SIG-M5 treated with dmso at 0.1 percent for 504 hours (cell line): Measurements from ENCODE around the gene SHISA6.
"Not testable (repeated sequence)": the region's sequence is repeated elsewhere in the genome, so short reads cannot be mapped to it uniquely, and the experiment has no call there.

Experiments used
- DNase-seq: peaks from one replicate; lab custom pipeline; 2025; ENCODE audit not compliant: unreplicated experiment; lab: John Stamatoyannopoulos, UW

Gene SHISA6

DNA sequence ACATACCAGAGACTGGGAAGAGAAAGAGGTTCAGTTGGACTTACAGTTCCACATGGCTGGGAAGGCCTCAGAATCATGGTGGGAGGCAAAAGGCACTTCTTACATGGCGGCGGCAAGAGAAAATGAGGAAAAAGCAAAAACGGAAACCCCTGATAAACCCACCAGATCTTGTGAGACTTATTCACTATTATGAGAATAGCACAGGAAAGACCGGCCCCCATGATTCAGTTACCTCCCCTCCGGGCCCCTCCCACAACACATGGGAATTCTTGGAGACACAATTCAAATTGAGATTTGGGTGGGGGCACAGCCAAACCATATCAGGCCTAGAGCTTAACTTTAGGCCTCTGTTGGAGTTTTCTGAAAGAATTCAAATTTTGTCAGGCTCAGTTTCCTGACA lies 60.9 kb downstream of the SHISA6 start:
- not testable (repeated sequence) for DNase-seq

DNA sequence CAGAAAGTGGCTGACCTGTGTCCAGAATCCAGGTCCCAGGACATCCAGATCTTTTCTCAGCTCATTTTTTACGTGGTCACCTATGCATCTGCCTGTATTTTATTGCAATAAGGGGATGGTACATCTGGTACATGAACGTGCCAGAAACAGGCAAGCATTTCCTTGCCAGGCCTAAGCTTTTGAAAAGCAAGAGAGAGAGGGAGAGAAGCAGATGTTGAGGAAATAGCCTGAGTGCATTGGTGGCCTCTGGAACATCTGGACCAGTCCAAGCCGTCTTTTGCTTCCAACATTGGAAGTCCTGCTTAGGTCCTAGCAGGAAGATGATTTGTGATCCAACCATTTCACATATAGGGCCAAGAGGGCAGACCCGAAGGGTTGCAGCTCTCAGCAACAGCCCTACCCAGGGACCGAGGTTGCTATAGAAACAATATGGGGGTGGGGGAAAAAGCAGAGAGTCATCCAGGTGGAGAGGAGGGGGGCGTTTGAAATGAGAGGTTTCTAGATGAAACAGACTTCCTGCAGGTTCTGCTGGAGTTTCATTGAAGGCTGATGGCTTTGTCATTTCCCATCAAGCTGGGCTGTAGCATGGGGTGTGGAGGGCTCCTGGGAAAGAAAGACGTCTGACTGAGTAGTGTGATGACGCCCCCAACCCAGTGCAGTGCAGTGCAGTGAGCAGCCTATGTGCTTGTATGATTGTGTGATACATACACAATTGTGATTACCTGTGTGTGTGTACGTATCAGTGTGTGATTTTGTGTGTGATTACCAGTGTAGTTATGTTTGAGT lies 61.6 kb downstream of the SHISA6 start:
- DNase-seq, result no peak

DNA sequence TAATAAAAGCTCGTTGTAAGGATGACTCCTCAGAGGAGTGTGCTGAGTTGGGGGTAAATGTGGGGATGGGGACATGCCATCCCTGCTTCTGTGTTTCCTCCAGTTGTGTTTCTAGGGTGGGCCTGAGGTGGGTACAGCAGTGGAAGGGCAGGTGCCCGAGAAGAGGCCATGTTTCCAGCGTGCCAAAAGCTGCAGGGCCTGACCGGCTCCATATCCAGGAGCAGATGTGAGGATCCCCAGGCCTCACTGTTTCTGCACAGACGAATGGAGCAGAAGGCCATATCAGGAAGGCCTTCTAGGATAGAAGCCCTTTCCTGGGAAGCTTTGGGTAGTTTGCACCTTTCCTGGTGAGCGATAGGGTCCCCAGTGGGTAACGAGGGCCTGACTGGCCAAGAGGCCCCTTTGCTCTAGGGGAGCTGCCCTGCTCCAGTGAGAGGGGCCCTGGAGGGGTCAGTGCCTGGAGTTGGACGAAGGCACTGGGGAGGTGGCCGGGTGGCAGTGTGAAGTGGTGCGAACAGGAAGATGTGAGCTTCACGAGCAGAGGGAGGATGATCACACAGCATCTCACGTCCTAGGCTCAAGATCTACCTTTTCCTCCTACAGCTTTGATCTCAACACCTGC lies 62.9 kb downstream of the SHISA6 start:
- no peak for DNase-seq

DNA sequence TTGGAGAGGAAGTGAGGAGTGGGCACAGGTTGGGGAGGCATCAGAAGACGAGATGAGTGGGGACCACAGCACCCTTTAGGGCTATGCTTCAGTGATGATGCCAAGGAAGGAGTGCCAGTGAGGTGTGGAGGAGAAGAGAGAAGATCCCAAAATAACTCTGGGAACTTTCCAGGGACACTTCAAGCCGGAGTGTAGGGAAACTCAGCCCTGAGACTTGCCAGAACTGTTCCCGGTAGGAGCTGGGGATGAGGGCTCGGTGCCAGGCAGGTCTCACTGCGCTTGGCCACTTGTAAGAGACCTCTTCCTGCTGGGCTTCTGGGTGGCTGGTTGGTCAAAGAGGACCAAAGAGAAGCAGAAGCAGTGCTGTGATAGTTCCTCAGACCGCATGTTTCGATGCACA lies 63.6 kb downstream of the SHISA6 start:
- no peak for DNase-seq

DNA sequence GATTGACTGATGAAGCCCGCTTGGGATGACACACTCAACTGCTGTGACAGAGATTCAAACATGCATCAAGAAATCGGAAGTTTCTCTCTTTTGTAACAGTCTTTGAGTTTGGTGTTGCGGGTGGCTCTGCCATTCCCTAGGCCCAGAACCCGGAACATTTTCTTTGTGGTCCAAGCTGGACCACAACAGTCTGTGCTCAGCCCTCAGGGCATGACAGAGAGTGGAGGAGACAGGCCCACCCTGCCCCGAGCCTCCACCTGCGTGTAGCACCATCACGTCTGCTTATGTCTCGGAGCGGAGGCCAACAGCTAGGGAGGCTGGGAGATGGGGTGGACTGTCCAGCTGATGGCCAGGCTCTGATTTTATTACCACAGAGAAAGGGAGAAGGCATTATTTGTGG lies 64.5 kb downstream of the SHISA6 start:
- DNase-seq, result no peak

DNA sequence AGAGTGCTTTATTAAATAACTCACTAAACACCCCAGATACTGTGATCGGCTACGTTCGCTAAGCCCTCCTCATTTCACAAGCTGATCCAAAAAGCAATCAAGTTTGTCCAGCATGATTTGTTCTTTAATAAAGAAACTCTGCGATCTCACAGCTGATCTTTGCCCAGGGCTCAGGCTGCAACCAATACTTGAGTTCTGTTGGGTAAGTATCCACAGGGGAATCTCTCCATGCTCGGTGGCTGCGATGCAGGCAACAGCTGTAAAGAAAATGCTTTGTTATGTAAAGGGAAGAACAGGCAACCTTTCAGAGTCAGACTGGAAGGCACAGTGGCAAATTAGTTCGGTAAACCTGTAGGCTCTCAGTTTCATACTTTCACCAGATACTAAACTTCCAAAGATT lies 67.5 kb downstream of the SHISA6 start:
- DNase-seq, result no peak

DNA sequence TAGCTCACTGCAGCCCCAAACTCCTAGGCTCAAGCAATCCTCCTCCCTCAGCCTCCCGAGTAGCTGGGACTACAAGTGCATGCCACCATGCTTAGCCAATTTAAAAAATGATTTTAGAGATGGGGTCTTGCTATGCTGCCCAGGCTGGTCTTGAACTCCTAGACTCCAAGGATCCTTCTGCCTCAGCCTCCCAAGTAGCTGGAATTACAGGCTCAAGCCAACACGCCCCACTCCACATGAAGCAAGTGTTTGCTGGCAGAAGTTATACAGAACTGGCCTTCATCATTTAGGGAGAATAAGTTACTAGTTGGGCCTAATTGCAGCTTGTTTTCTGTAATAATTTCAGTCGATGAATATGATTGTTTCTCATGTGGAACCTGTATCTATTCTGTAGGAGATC lies 68.0 kb downstream of the SHISA6 start:
- DNase-seq, result no peak

DNA sequence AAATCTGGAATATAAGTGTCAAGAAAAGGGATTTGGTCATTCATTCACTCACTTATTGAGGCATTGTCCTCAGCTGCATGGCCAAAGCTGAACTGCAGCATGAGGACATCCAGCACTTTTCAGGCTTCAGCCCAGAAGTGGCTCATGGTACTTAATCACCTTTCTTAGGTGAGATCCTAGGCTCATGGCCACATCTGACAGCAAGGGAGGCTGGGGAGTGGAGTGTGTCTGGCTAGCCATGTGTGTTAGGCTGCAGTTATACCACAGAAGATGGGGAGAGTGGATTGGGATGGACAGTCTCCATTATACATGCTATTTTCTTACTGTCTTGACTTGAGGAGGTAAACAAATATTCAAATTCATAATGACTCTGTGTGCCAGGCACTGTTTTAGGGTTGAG lies 68.8 kb downstream of the SHISA6 start:
- DNase-seq, result no peak

DNA sequence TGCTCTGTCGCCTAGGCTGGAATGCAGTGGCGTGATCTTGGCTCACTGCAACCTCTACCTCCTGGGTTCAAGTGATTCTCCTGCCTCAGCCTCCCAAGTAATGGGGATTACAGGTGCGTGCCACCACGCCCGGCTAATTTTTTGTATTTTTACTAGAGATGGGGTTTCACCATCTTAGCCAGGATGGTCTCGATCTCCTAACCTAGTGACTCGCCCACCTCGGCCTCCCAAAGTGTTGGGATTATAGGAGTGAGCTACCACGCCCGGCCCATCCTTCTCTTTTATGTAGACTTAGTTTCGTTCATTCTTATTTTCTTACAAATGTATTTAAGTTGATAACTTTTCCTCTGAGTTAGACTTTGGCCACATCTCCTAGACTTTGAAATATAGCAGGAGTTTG lies 75.4 kb downstream of the SHISA6 start:
- DNase-seq, result not testable (repeated sequence)

DNA sequence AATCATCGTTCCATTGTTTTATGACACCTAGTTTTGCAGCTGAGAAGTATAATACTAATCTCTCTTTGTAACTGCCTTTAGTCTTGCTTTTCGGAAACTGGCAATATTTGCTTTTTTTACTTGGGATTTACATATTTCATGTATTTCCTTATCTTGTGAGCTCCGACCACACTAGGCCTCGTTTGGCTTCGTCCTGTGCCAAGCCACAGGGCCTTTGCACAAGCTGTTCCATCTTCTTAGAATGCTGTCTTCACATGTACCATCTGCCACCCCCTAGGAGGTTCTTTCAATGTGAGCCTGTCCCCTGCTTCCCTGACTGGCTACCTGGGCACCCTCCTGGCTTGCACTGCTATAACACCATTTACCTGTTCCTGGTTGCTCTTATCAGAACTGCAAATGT lies 77.2 kb downstream of the SHISA6 start:
- DNase-seq, result no peak

DNA sequence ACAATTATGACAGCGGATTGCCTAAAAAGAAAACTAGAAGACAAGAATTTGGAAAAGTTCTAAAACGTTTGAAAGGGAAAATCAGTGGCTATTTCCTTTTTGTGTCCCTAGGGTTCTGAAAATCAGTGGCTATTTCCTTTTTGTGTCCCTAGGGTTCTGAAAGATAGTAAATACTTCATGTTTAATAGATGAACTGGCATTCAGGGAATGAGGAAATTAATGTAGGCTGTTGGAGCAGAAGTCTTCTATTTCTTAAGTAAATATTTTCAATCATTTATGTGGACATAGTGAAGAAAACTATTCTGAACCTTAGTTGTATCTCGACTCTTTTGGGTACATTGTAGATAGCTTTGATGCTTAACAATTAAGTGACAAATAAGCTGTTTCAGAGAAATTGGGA lies 78.9 kb downstream of the SHISA6 start:
- no peak for DNase-seq

DNA sequence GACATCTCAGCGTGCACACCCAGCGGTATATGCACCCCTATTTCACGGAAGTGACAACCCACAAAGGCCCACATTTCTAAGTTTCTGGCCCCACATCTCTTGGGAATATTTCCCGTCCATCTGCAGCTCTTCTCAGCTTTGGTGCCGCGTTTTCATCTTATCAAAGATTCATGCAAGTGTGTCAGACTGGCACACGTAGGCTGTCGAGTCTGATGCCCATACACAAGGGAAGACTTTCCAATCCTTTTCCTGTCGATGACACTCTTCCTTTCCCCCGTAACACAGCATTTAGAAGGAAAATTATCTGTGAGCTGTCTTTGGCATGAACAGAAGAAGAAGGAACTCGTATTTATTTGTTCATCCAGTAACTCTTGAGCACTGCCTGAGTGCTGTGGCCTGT lies 83.0 kb downstream of the SHISA6 start:
- no peak for DNase-seq

DNA sequence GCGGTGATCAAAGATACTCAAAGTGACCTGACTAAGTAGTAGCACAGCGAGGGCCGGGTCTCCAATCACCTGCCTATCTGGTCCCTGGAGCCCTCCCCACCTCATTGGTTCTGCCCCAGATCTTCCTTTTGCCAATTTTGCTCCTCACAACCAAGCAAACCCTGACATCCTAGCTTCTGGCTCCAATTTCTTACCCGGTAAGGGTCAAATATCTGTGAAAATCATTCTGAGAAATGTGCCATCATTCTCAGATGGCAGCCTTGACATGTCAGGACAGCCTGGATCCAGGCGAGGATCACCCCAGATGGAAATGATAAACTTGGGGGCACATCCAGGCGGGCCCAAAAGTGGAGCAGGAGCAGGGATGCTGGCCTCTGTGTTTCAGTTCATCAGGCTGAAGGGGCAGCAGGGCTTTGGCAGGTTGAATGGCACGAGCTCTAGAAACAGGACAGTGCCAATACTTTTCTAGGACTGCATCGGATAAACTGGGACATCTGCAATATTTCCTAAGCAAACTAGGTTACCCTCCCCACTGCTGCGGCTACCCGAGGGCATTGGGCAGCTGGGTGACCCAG lies 83.9 kb downstream of the SHISA6 start:
- no peak for DNase-seq

DNA sequence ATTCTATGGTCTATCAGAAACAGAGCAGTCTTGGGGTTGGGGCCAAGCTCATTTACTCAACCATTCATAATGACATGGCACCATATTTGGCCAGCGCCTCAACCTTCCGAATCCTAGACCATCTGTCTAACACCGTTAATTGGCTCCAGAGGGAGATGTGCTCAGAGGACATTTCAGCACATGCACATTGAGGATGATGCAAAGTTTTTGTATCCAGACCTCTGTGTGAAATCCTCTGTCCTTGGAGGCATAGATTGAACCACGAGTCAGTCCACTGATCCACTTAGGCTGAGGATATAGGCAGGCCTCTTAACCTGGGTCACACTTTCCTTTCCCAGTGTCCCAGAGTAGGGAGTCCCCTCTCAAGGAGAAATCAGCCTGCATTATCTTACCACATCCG lies 85.5 kb downstream of the SHISA6 start:
- no peak for DNase-seq

DNA sequence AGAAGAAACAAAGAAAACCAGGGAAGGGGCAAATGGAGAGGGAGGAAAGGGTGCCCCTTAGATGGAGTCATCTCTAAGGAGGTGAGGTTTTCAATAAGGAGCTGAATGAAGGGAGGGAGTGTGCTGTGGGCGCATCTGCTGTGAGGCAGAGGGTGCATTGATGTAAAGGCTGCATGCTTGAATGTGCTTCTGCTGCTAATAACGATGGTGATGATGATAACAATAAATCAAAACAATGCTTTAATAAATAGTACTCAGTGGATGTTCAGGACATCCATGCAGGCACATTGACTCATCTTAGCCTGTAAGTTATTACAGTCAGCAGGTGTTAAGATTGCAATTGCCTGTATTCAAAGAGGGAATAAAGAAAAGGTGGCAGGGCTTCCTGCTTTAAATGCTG lies 87.8 kb downstream of the SHISA6 start:
- no peak for DNase-seq

DNA sequence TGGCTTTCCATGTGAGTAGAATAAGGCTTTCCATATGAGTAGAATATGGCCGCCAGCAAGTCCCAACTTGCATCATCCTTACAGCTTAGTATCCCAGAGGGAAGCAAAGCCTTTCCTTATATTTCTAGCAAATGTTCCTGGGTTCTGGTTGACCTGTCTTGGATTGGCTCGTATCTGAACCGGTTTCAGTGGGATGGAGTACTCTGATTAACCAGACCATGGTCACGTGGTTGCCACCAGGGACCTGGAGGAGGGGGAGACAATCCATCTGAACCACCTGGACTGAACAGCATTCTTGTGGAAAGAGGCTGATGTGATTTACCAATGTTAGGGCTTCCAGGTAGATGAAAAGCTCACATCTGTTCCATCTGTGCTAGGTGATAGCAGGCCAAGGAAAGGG lies 89.0 kb downstream of the SHISA6 start:
- no peak for DNase-seq

DNA sequence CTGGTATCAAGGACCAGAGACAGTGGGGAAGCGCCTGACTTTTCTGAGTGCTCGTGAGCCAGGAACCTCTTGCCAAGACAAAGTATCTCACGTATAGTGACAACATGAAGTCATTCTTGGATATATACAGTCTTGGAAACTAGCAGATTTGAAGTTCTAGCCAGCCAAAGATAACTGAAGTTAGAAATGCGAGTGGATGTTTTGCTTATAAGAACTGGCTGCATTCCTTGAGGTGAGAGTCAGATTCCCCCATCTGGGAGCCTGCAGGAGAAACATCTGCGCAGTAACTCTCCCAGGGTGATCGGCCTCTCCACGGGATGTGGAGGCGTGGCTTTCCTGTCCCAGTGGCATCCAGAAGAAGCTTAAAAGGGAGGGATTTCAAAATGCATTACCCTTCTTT lies 89.8 kb downstream of the SHISA6 start:
- no peak for DNase-seq

DNA sequence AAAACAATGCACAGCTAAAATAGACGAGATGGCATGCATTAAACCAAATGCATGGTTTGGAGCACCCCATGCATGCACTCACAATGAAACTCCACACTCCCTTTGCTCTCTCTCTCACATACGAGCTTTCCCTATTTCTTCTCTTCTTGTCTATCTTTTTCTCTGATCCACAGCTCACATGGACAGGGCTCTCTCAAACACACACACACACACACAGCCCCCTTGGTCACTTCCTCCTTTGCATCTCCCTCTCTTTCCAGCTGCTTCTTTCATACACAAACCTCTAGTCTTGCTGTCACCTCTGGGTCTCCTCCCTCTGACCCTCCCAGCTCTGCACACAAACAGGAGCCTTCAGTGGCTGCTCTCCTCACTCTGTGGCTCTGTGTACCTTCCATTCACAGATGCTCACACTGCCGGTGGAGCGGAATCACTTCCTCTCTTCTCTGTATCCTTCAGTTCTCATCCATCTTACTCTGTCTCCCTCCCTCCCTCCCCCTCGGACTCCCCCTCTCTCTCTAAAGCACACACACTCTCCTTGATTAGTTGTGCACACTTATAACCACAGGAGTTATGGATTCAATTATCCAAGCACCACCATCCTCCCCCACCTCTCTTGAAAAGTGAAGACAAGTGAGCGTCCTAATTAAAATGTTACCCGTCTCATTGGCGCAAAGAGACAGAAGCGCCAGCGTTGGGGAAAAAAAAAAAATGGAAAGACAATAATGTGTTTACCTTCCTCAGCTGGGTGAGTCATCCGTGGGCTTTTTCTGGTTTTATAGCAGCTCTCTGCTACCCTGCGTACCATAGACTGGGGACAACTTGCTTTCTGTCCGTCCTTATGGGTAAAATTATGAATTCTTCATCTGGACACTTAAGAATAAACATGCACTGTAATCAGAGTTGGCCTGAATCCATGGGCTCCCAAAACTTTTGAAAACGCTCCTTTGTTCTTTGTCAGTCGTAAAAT lies 90.8 kb downstream of the SHISA6 start:
- no peak for DNase-seq

DNA sequence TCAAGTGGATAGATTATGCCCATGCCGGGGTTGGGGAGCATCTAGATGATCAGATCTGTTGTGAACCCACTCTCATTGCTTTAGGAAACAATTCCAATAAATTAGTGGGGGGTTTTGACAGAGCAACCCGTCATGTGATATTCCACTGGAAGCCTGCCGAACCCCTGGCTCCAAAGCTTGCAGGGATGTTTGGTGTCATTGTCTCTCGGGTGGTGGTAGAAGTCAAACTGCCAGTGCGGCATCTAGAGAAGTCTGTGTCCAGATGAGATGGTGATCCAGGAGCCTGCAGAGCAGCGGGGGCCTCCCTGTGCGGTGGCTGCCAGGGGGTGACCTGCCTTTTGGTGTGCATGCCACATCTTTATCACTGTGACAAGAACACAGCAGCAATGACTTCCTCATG lies 91.7 kb downstream of the SHISA6 start:
- no peak for DNase-seq

DNA sequence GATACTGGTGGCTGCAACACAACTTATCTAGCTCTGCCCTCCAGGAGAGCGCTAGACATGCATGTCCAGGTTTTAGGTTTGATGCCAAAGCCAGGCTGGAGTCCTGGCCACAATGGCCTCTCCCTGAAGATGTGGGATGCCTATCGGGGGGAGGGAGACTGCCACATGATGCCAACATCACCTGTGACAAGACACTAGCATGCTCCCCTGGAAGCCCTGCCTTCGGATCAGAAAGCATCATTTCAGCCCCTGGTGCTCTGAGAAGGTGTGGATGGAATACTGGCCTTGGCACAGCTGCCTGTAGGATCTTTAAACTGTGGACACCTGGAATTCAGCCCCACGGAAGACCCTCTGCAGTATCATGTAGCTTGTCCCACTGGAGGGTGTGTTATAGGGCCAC lies 93.5 kb downstream of the SHISA6 start:
- DNase-seq, result no peak

DNA sequence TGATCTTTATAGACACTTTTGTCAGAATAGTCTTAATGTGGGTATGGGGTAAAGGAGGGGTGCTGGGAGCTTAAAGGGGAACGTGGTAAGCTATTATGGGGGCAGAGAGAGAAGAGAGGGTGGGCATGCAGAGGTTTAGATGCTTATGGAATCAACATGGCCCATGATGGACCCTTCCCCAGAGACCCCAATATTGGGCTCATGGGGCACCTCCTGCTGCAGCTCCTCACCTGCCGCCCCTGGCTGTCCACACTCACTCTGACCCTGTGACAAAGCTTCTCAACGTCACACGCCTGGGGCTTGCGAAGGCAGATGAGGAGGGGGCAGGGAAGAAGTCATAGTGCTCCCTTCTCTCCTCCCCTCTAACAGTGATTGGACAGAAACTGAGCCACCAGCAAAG lies 95.3 kb downstream of the SHISA6 start:
- DNase-seq, result no peak
